HepG2 (cell line): ENCODE measurements around the gene FAM110D. TPM values are rescaled to one million over a fixed set of nuclear protein-coding genes. Genes with fewer than 3 reads are reported as not detected.
A peak's percentile ranks its signal among the peaks of the same experiment; 100 is the strongest.

Experiments used
- AGO1 ChIP-seq: fragments of 200-400 bp; formaldehyde crosslinking; IDR thresholded peaks from 2 replicates; pipeline ENCODE4 v1.6.1; 2017; ENCODE audit warnings: mild to moderate bottlenecking, low read depth, low read length, moderate library complexity; ENCODE audit not compliant: poor library complexity, severe bottlenecking
- HES4 ChIP-seq: sonication (generic); formaldehyde crosslinking; IDR thresholded peaks from 2 replicates; pipeline ENCODE4 v1.9.0; 2021; ENCODE audit warnings: mild to moderate bottlenecking, missing genetic modification reagents, borderline replicate concordance
- IRF2 ChIP-seq: IDR thresholded peaks from 2 replicates; pipeline ENCODE4 v1.6.1; 2018; ENCODE audit warnings: missing genetic modification reagents, missing compliant biosample characterization
- MAFF ChIP-seq: IDR thresholded peaks from 2 replicates; pipeline ENCODE4 v1.6.1; 2011; ENCODE audit warnings: low read depth, low read length, improper control_type of control experiment
- NR3C1 ChIP-seq: sonication (generic); formaldehyde crosslinking; IDR thresholded peaks from 2 replicates; pipeline ENCODE4 v1.4.0; 2020; ENCODE audit warnings: missing genetic modification reagents
- REL ChIP-seq: sonication (generic); formaldehyde crosslinking; conservative IDR thresholded peaks from 2 replicates; pipeline ENCODE4 v1.8.0; 2022; ENCODE audit warnings: mild to moderate bottlenecking, missing genetic modification reagents, moderate library complexity
- RFX3 ChIP-seq: IDR thresholded peaks from 2 replicates; pipeline ENCODE4 v1.6.1; 2016; ENCODE audit warnings: missing biosample characterization, missing genetic modification reagents
- SOX13 ChIP-seq, 3 experiments: fragments of 450-650 bp in 1 of 3; sonication (generic) in 1 of 3; formaldehyde crosslinking in 1 of 3; IDR thresholded peaks in 2 of 3; conservative IDR thresholded peaks in 1 of 3; 2 replicates each; pipeline versions ENCODE4 v1.5.0 to v1.6.1; 2016 to 2020; ENCODE audit warnings: antibody characterized with exemption in 1 of 3, mild to moderate bottlenecking in 1 of 3, missing compliant biosample characterization in 1 of 3, missing genetic modification reagents in 1 of 3, moderate library complexity in 1 of 3
- ZFP36 ChIP-seq: fragments of 150-350 bp; IDR thresholded peaks from 2 replicates; pipeline ENCODE4 v1.6.1; 2018; ENCODE audit warnings: borderline replicate concordance, low read length, low read depth; ENCODE audit not compliant: partially characterized antibody
- ZFYVE20 ChIP-seq: sonication (generic); formaldehyde crosslinking; IDR thresholded peaks from 2 replicates; pipeline ENCODE4 v1.8.0; 2023; ENCODE audit warnings: low read depth, mild to moderate bottlenecking, moderate library complexity, missing genetic modification reagents, borderline replicate concordance
- ZNF441 ChIP-seq: sonication (generic); formaldehyde crosslinking; IDR thresholded peaks from 2 replicates; pipeline ENCODE4 v1.7.0; 2021; ENCODE audit warnings: missing genetic modification reagents, borderline replicate concordance
- ZNF619 ChIP-seq: sonication (generic); formaldehyde crosslinking; IDR thresholded peaks from 2 replicates; pipeline ENCODE4 v1.4.0; 2020; ENCODE audit warnings: mild to moderate bottlenecking, missing genetic modification reagents
- polyA plus RNA-seq, 8 experiments: library from polyadenylated mRNA; depleted of rRNA in 3 of 8; stranded (reverse) in 7 of 8; unstranded in 1 of 8; fragments of >200 nt; fragmentation: Illumina TruSeq in 4 of 8; extraction: Trizol in 4 of 8; gene quantifications; 2 replicates each; pipeline versions ENCODE4 v1.2.1 to v1.2.3, GENCODE V29; 2011 to 2016; ENCODE audit warnings: low read depth in 4 of 8, missing spikeins in 1 of 8, mixed read lengths in 1 of 8; ENCODE audit not compliant: insufficient read depth in 1 of 8
- total RNA-seq, 5 experiments: library from RNA; depleted of rRNA; stranded (reverse); fragments of >200 nt; fragmentation: Illumina TruSeq; extraction: Trizol; gene quantifications; 2 replicates each; pipeline ENCODE4 v1.2.3, GENCODE V29; 2016; ENCODE audit warnings: low read depth in 1 of 5
- TF ChIP-seq, protein P1 (sequence below): sonication (generic); formaldehyde crosslinking; IDR thresholded peaks from 2 replicates; pipeline ENCODE4 v1.8.1; 2023; ENCODE audit warnings: missing genetic modification reagents, inconsistent platforms, borderline replicate concordance
- TF ChIP-seq, protein P2 (sequence below): IDR thresholded peaks from 2 replicates; pipeline ENCODE4 v1.4.0; 2020; ENCODE audit warnings: mild to moderate bottlenecking, missing genetic modification reagents
- TF ChIP-seq, protein P3 (sequence below): sonication (generic); formaldehyde crosslinking; IDR thresholded peaks from 2 replicates; pipeline ENCODE4 v1.5.1; 2020; ENCODE audit warnings: missing genetic modification reagents, mild to moderate bottlenecking, borderline replicate concordance
- TF ChIP-seq, protein P4 (sequence below): sonication (generic); formaldehyde crosslinking; IDR thresholded peaks from 2 replicates; pipeline ENCODE4 v1.4.0; 2020; ENCODE audit warnings: missing genetic modification reagents

Gene FAM110D
- total and polyA plus RNA-seq, 2 of the 13 experiments (the other 11 are each of a cell fraction or from before 2014, with no cell fraction given), result not detected

DNA sequence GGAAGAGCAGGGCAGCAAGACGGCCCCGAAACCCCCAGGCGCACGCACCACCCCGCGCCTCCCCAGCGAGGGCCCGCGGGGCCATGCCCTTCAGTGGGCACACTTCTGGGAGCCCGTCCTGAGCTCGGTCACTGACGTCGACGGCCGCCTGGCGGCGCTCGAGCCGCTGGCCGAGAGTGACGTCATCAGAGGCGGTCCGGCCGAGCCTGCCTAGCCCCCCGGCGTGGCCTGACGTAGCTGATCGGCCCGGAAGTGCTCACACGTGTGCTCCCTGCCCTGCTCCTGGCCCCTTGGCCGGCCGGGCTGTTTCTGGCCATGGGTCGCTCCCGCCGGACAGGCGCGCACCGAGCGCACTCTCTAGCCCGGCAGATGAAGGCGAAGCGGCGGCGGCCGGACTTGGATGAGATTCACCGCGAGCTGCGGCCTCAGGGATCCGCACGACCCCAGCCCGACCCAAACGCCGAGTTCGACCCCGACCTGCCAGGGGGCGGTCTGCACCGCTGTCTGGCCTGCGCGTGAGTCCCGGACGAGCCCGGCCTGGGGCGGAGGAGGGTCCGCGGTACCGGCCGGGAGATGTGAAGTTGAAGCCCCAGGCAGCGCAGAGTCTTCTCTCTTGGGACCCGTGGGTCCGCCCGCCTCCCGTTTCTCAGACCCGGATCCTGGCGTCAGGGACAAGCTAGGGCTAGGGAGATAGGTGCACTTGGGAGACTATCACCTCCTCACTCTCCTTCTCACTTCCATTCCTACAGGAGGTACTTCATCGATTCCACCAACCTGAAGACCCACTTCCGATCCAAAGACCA lies 11.0 kb downstream of the FAM110D start, which contains the start of gene ZNF593 (continued):
- TF ChIP-seq MAFF (no peak), SOX13 (IDR thresholded peaks at IDR 0.05) (no peak), SOX13 (CRISPR knock-in tag; conservative IDR thresholded peaks at IDR 0.05 in 1 of 2, IDR thresholded peaks at IDR 0.05 in 1 of 2) (peak in 1 of 2 experiments; percentile 17; a peak in 1 of 4 replicates), RFX3 (CRISPR knock-in tag) (no peak), ZNF619 (CRISPR knock-in tag) (0 out of 2 replicates have a peak, but pooled peaks have one; percentile 48), ZNF441 (CRISPR knock-in tag) (peak; percentile 79; the same call in 1 of the 2 replicates), ZFYVE20 (CRISPR knock-in tag) (no peak), IRF2 (CRISPR knock-in tag) (peak; percentile 64; the same call in 1 of the 2 replicates), ZFP36 (no peak), HES4 (CRISPR knock-in tag) (peak; percentile 85; the same call in 1 of the 2 replicates), NR3C1 (CRISPR knock-in tag) (no peak), AGO1 (no peak), REL (CRISPR knock-in tag) (peak; percentile 77; the same call in 1 of the 2 replicates)
- TF ChIP-seq, protein P1, sequence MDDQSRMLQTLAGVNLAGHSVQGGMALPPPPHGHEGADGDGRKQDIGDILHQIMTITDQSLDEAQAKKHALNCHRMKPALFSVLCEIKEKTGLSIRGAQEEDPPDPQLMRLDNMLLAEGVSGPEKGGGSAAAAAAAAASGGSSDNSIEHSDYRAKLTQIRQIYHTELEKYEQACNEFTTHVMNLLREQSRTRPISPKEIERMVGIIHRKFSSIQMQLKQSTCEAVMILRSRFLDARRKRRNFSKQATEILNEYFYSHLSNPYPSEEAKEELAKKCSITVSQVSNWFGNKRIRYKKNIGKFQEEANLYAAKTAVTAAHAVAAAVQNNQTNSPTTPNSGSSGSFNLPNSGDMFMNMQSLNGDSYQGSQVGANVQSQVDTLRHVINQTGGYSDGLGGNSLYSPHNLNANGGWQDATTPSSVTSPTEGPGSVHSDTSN, result peak; percentile 42; the same call in 1 of the 2 replicates
- TF ChIP-seq, protein P2, sequence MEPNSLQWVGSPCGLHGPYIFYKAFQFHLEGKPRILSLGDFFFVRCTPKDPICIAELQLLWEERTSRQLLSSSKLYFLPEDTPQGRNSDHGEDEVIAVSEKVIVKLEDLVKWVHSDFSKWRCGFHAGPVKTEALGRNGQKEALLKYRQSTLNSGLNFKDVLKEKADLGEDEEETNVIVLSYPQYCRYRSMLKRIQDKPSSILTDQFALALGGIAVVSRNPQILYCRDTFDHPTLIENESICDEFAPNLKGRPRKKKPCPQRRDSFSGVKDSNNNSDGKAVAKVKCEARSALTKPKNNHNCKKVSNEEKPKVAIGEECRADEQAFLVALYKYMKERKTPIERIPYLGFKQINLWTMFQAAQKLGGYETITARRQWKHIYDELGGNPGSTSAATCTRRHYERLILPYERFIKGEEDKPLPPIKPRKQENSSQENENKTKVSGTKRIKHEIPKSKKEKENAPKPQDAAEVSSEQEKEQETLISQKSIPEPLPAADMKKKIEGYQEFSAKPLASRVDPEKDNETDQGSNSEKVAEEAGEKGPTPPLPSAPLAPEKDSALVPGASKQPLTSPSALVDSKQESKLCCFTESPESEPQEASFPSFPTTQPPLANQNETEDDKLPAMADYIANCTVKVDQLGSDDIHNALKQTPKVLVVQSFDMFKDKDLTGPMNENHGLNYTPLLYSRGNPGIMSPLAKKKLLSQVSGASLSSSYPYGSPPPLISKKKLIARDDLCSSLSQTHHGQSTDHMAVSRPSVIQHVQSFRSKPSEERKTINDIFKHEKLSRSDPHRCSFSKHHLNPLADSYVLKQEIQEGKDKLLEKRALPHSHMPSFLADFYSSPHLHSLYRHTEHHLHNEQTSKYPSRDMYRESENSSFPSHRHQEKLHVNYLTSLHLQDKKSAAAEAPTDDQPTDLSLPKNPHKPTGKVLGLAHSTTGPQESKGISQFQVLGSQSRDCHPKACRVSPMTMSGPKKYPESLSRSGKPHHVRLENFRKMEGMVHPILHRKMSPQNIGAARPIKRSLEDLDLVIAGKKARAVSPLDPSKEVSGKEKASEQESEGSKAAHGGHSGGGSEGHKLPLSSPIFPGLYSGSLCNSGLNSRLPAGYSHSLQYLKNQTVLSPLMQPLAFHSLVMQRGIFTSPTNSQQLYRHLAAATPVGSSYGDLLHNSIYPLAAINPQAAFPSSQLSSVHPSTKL (CRISPR knock-in tag), result peak; percentile 78
- TF ChIP-seq, protein P3, sequence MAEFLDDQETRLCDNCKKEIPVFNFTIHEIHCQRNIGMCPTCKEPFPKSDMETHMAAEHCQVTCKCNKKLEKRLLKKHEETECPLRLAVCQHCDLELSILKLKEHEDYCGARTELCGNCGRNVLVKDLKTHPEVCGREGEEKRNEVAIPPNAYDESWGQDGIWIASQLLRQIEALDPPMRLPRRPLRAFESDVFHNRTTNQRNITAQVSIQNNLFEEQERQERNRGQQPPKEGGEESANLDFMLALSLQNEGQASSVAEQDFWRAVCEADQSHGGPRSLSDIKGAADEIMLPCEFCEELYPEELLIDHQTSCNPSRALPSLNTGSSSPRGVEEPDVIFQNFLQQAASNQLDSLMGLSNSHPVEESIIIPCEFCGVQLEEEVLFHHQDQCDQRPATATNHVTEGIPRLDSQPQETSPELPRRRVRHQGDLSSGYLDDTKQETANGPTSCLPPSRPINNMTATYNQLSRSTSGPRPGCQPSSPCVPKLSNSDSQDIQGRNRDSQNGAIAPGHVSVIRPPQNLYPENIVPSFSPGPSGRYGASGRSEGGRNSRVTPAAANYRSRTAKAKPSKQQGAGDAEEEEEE (CRISPR knock-in tag), result no peak
- TF ChIP-seq, protein P4, sequence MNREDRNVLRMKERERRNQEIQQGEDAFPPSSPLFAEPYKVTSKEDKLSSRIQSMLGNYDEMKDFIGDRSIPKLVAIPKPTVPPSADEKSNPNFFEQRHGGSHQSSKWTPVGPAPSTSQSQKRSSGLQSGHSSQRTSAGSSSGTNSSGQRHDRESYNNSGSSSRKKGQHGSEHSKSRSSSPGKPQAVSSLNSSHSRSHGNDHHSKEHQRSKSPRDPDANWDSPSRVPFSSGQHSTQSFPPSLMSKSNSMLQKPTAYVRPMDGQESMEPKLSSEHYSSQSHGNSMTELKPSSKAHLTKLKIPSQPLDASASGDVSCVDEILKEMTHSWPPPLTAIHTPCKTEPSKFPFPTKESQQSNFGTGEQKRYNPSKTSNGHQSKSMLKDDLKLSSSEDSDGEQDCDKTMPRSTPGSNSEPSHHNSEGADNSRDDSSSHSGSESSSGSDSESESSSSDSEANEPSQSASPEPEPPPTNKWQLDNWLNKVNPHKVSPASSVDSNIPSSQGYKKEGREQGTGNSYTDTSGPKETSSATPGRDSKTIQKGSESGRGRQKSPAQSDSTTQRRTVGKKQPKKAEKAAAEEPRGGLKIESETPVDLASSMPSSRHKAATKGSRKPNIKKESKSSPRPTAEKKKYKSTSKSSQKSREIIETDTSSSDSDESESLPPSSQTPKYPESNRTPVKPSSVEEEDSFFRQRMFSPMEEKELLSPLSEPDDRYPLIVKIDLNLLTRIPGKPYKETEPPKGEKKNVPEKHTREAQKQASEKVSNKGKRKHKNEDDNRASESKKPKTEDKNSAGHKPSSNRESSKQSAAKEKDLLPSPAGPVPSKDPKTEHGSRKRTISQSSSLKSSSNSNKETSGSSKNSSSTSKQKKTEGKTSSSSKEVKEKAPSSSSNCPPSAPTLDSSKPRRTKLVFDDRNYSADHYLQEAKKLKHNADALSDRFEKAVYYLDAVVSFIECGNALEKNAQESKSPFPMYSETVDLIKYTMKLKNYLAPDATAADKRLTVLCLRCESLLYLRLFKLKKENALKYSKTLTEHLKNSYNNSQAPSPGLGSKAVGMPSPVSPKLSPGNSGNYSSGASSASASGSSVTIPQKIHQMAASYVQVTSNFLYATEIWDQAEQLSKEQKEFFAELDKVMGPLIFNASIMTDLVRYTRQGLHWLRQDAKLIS (CRISPR knock-in tag), result no peak
